GM23338 (cell line): ENCODE results near the gene TMEM94. TPM values are rescaled to one million over a fixed set of nuclear protein-coding genes. Genes with fewer than 3 reads are reported as not detected.

Experiments
- ATAC-seq: fragments of 200-7000 bp; cut with Tn5 transposase; 3 replicates; pipeline ENCODE4 v1.9.1; 2020
- DNase-seq: peaks from one replicate; pipeline ENCODE4 v3.0.0-alpha.2; 2015; ENCODE audit warnings: low spot score
- H2AFZ ChIP-seq: fragments of 200-600 bp; sonication (generic); 2 replicates; pipeline ENCODE4 v1.8.0; 2016; ENCODE audit warnings: antibody characterized with exemption, mild to moderate bottlenecking, moderate library complexity
- H3F3A ChIP-seq: fragments of 200-600 bp; sonication (generic); replicated peaks from 2 replicates; pipeline ENCODE4 v1.8.0; 2017; ENCODE audit warnings: antibody characterized with exemption, mixed run types, low read depth
- H3K27ac ChIP-seq: fragments of 200-600 bp; sonication (generic); 2 replicates; pipeline ENCODE4 v1.6.1; 2016; ENCODE audit warnings: low read depth
- H3K27me3 ChIP-seq: fragments of 200-600 bp; sonication (generic); 2 replicates; pipeline ENCODE4 v1.8.0; 2016; ENCODE audit warnings: mild to moderate bottlenecking, mixed run types, moderate library complexity; ENCODE audit not compliant: insufficient read depth
- H3K36me3 ChIP-seq: fragments of 200-600 bp; sonication (generic); 2 replicates; pipeline ENCODE4 v1.8.0; 2016; ENCODE audit warnings: mild to moderate bottlenecking; ENCODE audit not compliant: insufficient read depth
- H3K4me1 ChIP-seq: fragments of 200-600 bp; sonication (generic); 2 replicates; pipeline ENCODE4 v1.8.0; 2016; ENCODE audit warnings: mild to moderate bottlenecking, moderate library complexity; ENCODE audit not compliant: insufficient read depth
- H3K4me2 ChIP-seq: fragments of 200-600 bp; sonication (generic); 2 replicates; pipeline ENCODE4 v1.7.1; 2017; ENCODE audit warnings: mixed run types
- H3K4me3 ChIP-seq: fragments of 200-600 bp; sonication (generic); 2 replicates; pipeline ENCODE4 v1.6.1; 2016; ENCODE audit warnings: mixed run types
- H3K79me2 ChIP-seq: fragments of 200-600 bp; sonication (generic); replicated peaks from 2 replicates; pipeline ENCODE4 v1.8.0; 2017; ENCODE audit warnings: mild to moderate bottlenecking; ENCODE audit not compliant: insufficient read depth
- H3K9me2 ChIP-seq: fragments of 200-600 bp; sonication (generic); 2 replicates; pipeline ENCODE4 v1.8.0; 2017; ENCODE audit not compliant: insufficient read depth
- H4K20me1 ChIP-seq: fragments of 200-600 bp; sonication (generic); replicated peaks from 2 replicates; pipeline ENCODE4 v1.8.0; 2017; ENCODE audit warnings: mild to moderate bottlenecking; ENCODE audit not compliant: insufficient read depth
- H3K27ac Mint-ChIP-seq: 2 replicates; pipeline ENCODE4 v1.8.0; 2020; ENCODE audit warnings: inconsistent platforms, mild to moderate bottlenecking, moderate library complexity, mixed read lengths
- H3K27me3 Mint-ChIP-seq: 3 replicates; pipeline ENCODE4 v1.8.0; 2022; ENCODE audit warnings: low read depth, mild to moderate bottlenecking, moderate library complexity, mixed read lengths, inconsistent platforms; ENCODE audit not compliant: insufficient read depth, poor library complexity
- H3K36me3 Mint-ChIP-seq: 3 replicates; pipeline ENCODE4 v1.8.0; 2021; ENCODE audit warnings: low read depth, mild to moderate bottlenecking, inconsistent platforms, moderate library complexity, mixed read lengths
- H3K4me1 Mint-ChIP-seq: 3 replicates; pipeline ENCODE4 v1.8.0; 2020; ENCODE audit warnings: mild to moderate bottlenecking, inconsistent platforms, mixed read lengths
- H3K4me3 Mint-ChIP-seq: 3 replicates; pipeline ENCODE4 v1.8.0; 2021; ENCODE audit warnings: moderate library complexity, mild to moderate bottlenecking, inconsistent platforms, mixed read lengths
- H3K9me3 Mint-ChIP-seq: 3 replicates; pipeline ENCODE4 v1.8.0; 2020; ENCODE audit warnings: moderate library complexity, mild to moderate bottlenecking, inconsistent platforms, mixed read lengths
- CREB1 ChIP-seq: fragments of 250-450 bp; sonication (Bioruptor Pico); IDR thresholded peaks from 2 replicates; pipeline ENCODE4 v1.5.0; 2020; ENCODE audit warnings: low read depth, mild to moderate bottlenecking, moderate library complexity
- ETS1 ChIP-seq: IDR thresholded peaks from 2 replicates; pipeline ENCODE4 v1.6.1; 2016; ENCODE audit warnings: antibody characterized with exemption
- EZH2phosphoT487 ChIP-seq: fragments of 200-600 bp; sonication (generic); IDR thresholded peaks from one replicate; pipeline ENCODE4 v1.8.1; 2018; ENCODE audit warnings: antibody characterized with exemption; ENCODE audit not compliant: unreplicated experiment
- JUNB ChIP-seq: IDR thresholded peaks from one replicate; pipeline ENCODE4 v1.6.1; 2016; ENCODE audit warnings: antibody characterized with exemption; ENCODE audit not compliant: unreplicated experiment
- NANOG ChIP-seq: IDR thresholded peaks from 2 replicates; pipeline ENCODE4 v1.6.1; 2016; ENCODE audit warnings: antibody characterized with exemption, borderline replicate concordance
- POLR2AphosphoS5 ChIP-seq: IDR thresholded peaks from 2 replicates; pipeline ENCODE4 v1.6.1; 2016; ENCODE audit warnings: antibody characterized with exemption, low read depth
- STAT1 ChIP-seq: IDR thresholded peaks from one replicate; pipeline ENCODE4 v1.6.1; 2016; ENCODE audit warnings: antibody characterized with exemption; ENCODE audit not compliant: unreplicated experiment
- ZNF114 ChIP-seq: fragments of 250-450 bp; sonication (Bioruptor Pico); IDR thresholded peaks from 2 replicates; pipeline ENCODE4 v1.5.0; 2020; ENCODE audit warnings: mild to moderate bottlenecking, moderate library complexity
- ZNF331 ChIP-seq: fragments of 250-450 bp; sonication (Bioruptor Pico); IDR thresholded peaks from 2 replicates; pipeline ENCODE4 v1.5.0; 2020; ENCODE audit warnings: low read depth, mild to moderate bottlenecking, moderate library complexity
- polyA plus RNA-seq: library from polyadenylated mRNA; unstranded; fragments of >200 nt; fragmentation: Nextera tagmentation; extraction: Ambion mirVana; gene quantifications from 2 replicates; pipeline ENCODE4 v1.2.1, GENCODE V29; 2016
- total RNA-seq: library from RNA; depleted of rRNA; stranded (reverse); fragments of >200 nt; shearing (Covaris generic); gene quantifications from 2 replicates; pipeline ENCODE4 v1.2.3, GENCODE V29; 2014

The TMEM94 gene
- total and polyA plus RNA-seq, 2 experiments from 2014 or later: 24.0 to 66.0 TPM

GRCh38 chr17:75512926-75513640 lies 56.6 kb downstream of the TMEM94 start:
- H3K27ac Mint-ChIP-seq: no peak overlapping the region
- peaks cover 11% of the 10 kb centered on the region for H4K20me1 ChIP-seq
- peak overlapping the region; percentile 100; the same call in 1 of the 2 replicates for H3K4me2 ChIP-seq

DNA sequence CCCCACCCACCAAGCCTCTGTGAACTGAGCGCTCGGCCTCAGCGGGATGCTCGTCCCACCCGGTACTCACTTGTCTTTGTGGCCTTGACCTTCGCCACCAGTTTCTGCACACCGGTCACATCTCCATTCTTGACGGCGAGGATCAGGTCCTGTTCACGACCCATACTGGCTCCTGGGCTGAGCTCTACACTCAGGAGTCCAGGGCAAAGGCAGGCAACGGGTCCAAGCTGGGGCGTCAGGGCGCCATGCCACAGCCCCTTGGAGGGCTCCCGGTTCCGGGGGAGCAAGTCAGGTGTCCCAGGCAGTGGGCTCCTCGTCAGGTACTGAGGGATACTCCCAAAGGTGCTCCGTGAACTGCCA lies 57.2 kb downstream of the TMEM94 start:
- Histone ChIP-seq H3K4me1 (peaks cover 7% of the 10 kb centered on the region; the same call in 1 of the 2 replicates), H3F3A (no peaks in the 10 kb centered on the region), H4K20me1 (peaks cover 12% of the 10 kb centered on the region), H3K4me3 (peak overlapping the region; percentile 98; the same call in 1 of the 2 replicates), H3K4me2 (peak overlapping the region; percentile 100; the same call in 1 of the 2 replicates), H3K27ac (no peak overlapping the region), H3K79me2 (peaks cover 36% of the 10 kb centered on the region), H2AFZ (no peak overlapping the region), H3K36me3 (0 out of 2 replicates have a peak, but pooled peaks cover 10% of the 10 kb centered on the region), H3K9me2 (no peaks in the 10 kb centered on the region), H3K27me3 (no peaks in the 10 kb centered on the region)
- TF ChIP-seq POLR2AphosphoS5 (no peak), CREB1 (CRISPR knock-in tag) (no peak), ETS1 (no peak), JUNB (no peak)
- peak overlapping the region; percentile 78 for H3K4me3 Mint-ChIP-seq
- H3K27me3 Mint-ChIP-seq: peaks cover 19% of the 10 kb centered on the region
- H3K9me3 Mint-ChIP-seq: no peaks in the 10 kb centered on the region; the same call in 2 of the 3 replicates
- peaks cover 18% of the 10 kb centered on the region for H3K36me3 Mint-ChIP-seq
- no peak overlapping the region for H3K27ac Mint-ChIP-seq
- no peak for DNase-seq
- peaks cover 24% of the 10 kb centered on the region for H3K4me1 Mint-ChIP-seq
- ATAC-seq: no peak

More at GRCh38 chr17:75512926-75513640, 56.6 kb downstream of the TMEM94 start:
- TF ChIP-seq CREB1 (CRISPR knock-in tag) (no peak), POLR2AphosphoS5 (no peak), NANOG (no peak)
- H3K36me3 ChIP-seq: 0 out of 2 replicates have a peak, but pooled peaks cover 6% of the 10 kb centered on the region
- Mint-ChIP-seq H3K36me3 (peaks cover 13% of the 10 kb centered on the region), H3K9me3 (no peaks in the 10 kb centered on the region; the same call in 2 of the 3 replicates), H3K4me1 (peaks cover 20% of the 10 kb centered on the region), H3K4me3 (peak overlapping the region; percentile 78; the same call in 2 of the 3 replicates), H3K27me3 (peaks cover 16% of the 10 kb centered on the region)
- H3K79me2 ChIP-seq: peaks cover 35% of the 10 kb centered on the region
- H3K4me1 ChIP-seq: peaks cover 7% of the 10 kb centered on the region; the same call in 1 of the 2 replicates
- no peak for DNase-seq
- no peaks in the 10 kb centered on the region for H3F3A ChIP-seq
- H3K9me2 ChIP-seq: no peaks in the 10 kb centered on the region
- no peak overlapping the region for H3K4me3 ChIP-seq
- H3K27me3 ChIP-seq: no peaks in the 10 kb centered on the region
- no peak overlapping the region for H3K27ac ChIP-seq
- no peak overlapping the region for H2AFZ ChIP-seq
- no peak for ATAC-seq

DNA sequence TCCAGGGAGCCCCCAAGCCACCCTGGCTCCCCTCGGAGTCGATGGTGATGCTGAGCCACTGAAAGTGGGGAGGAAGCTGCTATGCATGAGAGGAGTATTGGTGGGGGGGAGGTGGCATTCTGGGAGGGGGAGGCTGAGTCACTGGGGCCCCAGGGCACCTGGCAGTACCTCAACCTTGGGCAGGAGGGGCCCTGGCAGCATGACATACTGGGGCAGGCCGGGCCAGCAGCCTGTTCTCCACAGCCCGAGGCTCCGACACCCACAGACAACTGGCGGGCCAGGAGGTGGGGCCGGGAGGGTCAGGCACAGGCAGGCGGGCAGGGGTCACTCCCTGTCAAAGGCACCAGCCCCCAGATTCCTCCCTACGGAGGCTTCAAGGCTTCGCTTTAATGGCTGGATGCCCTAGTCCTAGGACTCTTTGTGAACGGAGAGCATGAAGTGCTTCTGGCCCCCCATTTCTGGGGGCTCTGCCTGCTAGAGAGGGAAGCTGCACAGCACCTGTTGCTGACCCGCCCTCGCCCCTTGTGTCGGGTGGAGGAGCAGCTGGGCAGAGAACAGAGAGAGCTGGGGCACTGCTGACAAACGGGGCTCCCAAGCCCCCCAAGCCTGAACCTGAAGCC lies 58.0 kb downstream of the TMEM94 start:
- Histone ChIP-seq H3F3A (no peaks in the 10 kb centered on the region), H3K4me2 (peak overlapping the region; percentile 100), H4K20me1 (peaks cover 12% of the 10 kb centered on the region), H3K79me2 (peaks cover 36% of the 10 kb centered on the region), H3K27me3 (no peaks in the 10 kb centered on the region), H3K4me1 (peaks cover 7% of the 10 kb centered on the region; the same call in 1 of the 2 replicates), H3K27ac (no peak overlapping the region), H3K9me2 (no peaks in the 10 kb centered on the region), H2AFZ (peak overlapping the region; percentile 88; the same call in 1 of the 2 replicates), H3K36me3 (peaks cover 11% of the 10 kb centered on the region), H3K4me3 (peak overlapping the region; percentile 98)
- DNase-seq: no peak
- TF ChIP-seq STAT1 (no peak), ZNF331 (CRISPR knock-in tag) (no peak), ZNF114 (no peak), JUNB (no peak), EZH2phosphoT487 (no peak)
- H3K4me3 Mint-ChIP-seq: peak overlapping the region; percentile 78
- ATAC-seq: no peak
- H3K9me3 Mint-ChIP-seq: no peaks in the 10 kb centered on the region; the same call in 2 of the 3 replicates
- H3K4me1 Mint-ChIP-seq: peaks cover 27% of the 10 kb centered on the region
- peaks cover 19% of the 10 kb centered on the region for H3K27me3 Mint-ChIP-seq
- H3K36me3 Mint-ChIP-seq: peaks cover 25% of the 10 kb centered on the region
- no peak overlapping the region for H3K27ac Mint-ChIP-seq
